Hepatocyte (in vitro differentiated cells): ENCODE results near the gene TBCD.

ENCODE experiments used
- EZH2 ChIP-seq: fragments of 200-600 bp; sonication (generic); IDR thresholded peaks from 2 replicates; pipeline ENCODE4 v1.6.1; 2016; ENCODE audit warnings: antibody characterized with exemption, mild to moderate bottlenecking, borderline replicate concordance
- TF ChIP-seq, protein P1 (sequence below): fragments of 200-600 bp; sonication (generic); IDR thresholded peaks from 2 replicates; pipeline ENCODE4 v1.5.1; 2016; ENCODE audit warnings: antibody characterized with exemption, mild to moderate bottlenecking; ENCODE audit not compliant: poor library complexity

DNA sequence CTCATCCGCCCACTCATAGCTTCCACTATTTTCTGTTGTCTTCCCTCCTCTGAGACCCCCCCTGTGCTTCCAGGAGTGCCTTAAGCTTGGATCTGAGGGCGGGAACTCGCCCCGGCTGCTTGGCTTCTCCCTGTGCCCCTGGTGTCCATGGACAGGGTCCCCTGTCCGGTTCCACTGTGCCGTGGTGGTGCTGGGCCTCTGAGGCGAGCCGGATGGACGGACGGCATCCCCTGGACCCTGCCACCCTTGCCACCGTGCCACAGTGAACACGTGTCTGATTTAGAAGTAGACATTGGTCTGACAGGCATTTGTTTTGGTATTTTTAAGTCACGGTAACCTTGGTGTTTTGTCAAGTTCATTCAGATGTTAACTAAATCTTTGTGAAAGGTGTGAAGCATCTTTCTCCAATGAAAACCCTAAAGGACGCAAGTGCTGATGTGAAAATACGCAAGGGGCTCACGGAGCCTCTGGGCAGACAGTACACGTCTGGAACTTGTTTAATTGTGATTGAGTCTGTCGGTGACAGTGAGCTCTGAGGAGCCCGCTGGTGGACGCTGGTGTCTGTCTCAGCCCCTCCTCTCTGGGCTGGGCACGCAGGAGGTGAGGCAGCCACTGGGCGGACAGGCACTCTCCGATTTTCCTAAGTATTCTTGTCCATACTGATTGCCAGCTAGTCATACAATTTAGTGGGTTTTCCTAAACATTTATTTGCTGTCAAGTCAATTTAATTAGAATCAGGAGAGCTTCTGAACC lies 61.6 kb downstream of the TBCD start:
- TF ChIP-seq, protein P1, sequence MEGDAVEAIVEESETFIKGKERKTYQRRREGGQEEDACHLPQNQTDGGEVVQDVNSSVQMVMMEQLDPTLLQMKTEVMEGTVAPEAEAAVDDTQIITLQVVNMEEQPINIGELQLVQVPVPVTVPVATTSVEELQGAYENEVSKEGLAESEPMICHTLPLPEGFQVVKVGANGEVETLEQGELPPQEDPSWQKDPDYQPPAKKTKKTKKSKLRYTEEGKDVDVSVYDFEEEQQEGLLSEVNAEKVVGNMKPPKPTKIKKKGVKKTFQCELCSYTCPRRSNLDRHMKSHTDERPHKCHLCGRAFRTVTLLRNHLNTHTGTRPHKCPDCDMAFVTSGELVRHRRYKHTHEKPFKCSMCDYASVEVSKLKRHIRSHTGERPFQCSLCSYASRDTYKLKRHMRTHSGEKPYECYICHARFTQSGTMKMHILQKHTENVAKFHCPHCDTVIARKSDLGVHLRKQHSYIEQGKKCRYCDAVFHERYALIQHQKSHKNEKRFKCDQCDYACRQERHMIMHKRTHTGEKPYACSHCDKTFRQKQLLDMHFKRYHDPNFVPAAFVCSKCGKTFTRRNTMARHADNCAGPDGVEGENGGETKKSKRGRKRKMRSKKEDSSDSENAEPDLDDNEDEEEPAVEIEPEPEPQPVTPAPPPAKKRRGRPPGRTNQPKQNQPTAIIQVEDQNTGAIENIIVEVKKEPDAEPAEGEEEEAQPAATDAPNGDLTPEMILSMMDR = no peak
- no peak for TF ChIP-seq EZH2
